ENCODE measurements around the gene PANK4.
A peak's percentile ranks its signal among the peaks of the same experiment; 100 is the strongest.

The PANK4 gene

DNA sequence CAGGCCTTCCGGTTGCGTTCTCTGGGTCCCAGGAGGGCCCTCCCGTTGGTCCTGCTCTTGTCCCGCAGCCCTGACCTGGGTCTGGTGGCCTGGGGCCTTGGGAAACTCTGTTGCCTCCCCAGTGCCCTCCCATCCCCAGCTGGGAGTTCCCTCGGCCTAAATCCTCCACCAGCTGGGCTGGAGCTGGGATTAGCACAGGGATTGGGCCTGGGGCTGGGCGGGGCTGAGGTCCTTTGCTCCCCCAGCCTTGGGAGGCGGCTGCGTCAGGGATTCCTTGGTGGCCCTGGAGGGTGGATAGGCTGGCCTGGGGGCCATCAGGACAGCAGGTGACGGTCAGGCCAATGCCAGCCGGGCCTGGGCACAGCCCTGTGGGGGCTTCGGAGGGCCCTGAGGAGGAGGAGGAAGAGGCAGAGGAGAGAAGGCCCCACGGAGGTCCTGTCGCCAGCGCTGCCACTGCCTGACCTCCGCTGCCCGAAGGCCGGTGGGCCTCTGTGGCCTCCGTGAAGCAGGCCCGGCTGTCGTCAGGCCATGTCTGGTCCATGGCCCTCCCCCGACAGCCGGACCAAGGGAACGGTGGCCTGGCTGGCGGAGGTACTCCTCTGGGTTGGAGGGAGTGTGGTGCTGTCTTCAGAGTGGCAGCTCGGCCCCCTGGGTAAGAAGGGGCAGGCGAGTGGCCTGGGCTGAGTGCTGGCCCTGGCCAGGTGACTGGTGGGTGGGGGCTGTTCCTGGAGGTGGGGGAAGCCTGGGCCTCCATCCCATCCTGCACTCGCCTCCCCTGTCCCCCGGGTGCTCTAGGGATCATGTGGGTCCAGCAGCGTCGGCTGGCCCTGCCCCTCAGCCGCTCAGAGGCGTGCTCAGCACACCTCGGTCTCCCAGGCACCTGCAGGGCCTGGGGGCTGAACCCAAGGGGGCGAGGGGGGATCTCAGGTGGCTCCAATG lies 50.1 kb downstream of the PANK4 start, which contains the start of gene PLCH2:
Gene PLCH2, plus strand, starts transcription at position 229 of the 939 bp plus-strand sequence. Its CDS starts 300 bp downstream, at position 529.
- no peak for DNase-seq (ENCODE audit: low read depth in 2 of 2)

DNA sequence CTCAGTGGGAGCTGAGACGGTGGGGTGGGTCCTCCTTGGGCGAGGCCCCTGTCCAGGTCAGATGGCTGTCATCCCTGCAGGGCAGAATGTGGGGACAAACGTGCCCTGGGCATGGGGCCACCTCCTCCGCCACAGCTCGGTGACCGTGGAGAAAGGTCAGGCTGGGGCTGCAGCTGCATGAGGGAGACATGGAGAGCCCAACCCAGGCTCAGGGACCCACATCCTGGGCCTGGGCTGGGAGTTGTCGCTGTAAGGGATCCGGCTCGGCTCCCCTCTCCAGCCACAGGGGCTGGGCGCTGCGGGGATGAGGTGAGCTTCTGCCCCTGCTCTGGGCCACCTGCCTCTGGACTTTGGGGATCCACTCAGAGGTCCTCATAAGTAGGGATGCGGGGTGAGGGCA lies 50.8 kb downstream of the PANK4 start:
- DNase-seq (ENCODE audit: low read depth in 2 of 2): no peak

DNA sequence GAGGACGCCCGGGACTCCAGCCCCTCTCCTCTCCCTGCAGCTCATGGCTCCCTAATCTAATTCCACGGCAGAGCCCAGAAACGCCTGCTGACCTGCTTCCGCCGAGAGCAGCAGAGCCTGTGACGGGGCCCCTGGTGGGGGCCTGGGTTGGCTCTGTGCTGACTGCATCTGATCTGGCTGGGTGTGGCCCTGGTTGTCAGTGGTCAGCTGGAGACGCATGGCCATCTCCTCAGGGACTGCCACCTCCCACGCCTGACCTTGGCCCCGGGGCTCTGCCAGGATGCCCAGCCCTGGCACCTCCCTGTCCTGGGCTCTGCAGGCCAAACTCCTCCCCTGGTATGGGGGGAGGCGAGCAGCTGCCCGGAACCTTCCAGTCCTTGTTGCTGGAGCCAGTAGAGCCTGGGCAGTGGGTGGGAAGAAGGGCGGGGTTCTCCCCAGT lies 51.4 kb downstream of the PANK4 start:
- DNase-seq (ENCODE audit: low read depth in 2 of 2): no peak

DNA sequence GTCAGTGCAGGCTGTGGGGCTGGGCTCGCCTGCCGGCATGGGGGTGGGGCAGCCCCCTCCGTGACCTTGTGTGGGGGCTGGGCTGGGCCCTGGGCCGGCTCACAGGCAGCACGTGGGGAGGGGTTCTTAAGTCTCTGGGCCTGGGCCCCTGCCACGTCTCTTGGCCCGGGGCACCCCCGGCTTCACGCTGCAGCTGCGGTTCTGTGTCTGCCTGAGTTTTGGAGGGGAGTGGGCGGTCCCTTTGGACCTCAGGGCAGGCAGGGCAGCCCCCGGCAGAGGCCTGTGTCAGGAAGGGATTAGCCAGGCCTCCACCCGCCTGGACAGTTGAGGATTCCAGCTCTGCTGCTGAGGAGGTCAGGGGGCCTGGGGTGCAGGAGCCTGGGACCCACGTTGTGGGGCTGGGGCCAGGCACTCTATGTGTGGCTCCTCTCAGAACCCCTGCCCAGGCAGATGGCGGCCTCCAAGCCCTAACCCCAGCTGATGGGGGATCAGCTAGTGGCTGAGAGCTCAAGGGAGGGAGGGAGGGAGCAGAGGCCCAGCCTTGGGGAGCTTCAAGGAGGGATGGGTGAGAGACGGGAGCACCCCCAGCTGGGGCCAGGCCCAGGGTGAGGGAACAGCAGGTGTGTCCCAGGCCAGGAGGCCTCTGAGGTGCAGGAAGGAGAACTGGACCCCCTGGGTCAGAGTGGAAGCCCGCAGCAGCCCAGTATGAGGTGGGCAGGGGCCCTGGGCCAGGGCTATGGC lies 52.1 kb downstream of the PANK4 start:
- no peak for DNase-seq (ENCODE audit: low read depth in 2 of 2)

DNA sequence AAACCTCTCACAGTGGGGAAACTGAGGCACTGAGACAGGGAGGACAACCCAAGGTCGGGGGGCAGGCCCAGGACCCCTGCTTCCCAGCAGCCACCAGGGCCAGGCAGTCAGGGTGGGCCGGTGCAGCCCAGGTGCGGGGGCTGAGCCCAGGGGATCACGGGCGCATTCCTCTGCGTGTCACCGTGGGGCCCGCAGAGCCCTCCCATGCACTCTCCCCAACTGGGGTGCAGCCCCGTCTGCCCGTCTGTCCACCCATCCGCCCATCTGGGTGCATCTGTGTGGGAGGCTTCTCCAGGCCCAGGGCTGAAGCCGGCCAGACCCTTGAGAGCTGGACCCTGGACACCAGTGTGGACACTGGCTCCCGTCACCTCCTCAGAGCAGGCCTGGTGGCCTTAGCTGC lies 53.2 kb downstream of the PANK4 start:
- no peak for DNase-seq (ENCODE audit: low read depth in 2 of 2)

DNA sequence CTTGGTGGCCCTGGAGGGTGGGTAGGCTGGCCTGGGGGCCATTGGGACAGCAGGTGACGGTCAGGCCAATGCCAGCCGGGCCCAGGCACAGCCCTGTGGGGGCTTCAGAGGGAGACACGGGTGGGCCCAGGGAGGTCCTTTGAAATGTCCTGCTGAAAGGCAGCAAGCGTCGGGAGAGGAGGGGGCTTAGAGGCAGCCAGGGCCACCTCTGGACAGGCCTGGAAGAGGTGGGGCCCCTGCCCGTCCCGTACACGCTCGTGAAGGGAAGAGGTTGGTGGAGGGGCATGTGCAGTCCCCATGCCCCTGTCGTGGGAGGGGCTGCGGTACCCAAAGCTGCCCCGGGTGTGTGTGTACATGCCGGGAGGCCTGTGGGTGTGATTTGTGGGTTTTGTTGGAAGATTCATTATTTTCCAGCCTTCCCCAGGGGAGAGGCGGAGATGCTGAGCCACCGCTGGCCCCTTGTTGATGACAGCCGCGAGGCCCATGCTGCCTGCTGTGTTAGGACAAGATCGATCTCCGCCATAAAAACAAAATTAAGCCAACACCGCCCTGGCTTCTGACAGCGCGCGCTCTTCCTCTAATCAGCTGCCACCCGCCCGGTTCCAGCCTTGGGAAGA lies 53.7 kb downstream of the PANK4 start:
- no peak for DNase-seq (ENCODE audit: low read depth in 2 of 2)

DNA sequence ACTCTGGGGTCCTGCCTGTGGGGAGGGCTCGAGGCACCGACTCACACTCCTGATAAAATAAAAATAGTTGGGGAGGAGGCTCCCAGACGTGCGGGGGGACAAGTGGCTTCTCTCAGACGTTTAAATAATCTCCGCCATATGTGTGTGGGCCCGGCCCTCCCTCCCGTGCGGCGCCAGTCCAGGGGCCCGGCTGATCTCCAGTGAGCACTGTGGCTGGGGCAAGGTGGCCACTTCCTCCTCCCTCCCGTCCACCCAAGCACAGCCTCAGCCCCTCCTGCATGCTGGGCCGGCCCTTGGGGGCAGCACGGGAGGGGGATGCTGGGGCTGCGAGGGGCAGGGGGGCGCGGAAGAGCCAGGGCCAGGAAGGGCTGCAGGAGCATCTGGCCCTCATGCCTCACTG lies 54.3 kb downstream of the PANK4 start:
- DNase-seq (ENCODE audit: low read depth in 2 of 2): no peak

DNA sequence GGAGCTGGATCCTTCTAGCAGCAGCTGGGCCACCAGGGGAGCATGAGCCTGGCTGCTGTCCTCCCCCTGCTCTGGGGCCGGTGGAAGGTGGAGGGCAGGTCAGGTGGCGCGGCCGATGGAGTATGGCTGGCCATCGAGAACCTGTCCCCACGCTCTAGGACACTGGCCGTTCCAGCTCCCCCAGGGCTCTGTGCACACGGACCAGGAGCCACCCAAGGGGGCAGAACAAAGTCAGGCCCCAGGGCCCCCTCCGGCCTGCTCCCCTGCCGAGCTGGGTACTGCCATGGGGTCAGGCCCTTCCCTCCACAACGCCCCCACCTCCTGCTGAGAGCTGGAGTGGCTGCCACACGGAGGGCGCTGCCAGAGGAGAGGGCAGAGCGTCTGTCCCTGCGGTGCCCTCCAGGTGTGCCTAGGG lies 54.8 kb downstream of the PANK4 start:
- no peak for DNase-seq (ENCODE audit: low read depth in 2 of 2)

DNA sequence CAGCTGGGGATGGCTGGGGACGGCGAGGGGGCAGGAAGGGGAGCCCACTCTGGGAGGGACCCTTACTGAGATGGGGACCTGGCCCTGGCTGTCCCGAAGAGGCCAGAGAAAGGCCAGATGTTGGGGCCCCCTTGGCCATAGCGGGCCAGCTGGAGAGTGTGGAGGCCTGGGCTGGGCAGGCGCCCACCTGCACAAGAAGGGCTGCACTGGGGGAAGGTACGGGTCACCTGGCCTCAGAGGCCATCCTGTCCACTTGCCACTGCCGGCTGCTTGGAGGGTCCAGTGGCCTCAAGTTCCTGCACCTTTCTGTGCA lies 55.3 kb downstream of the PANK4 start:
- no peak for DNase-seq (ENCODE audit: low read depth in 2 of 2)

DNA sequence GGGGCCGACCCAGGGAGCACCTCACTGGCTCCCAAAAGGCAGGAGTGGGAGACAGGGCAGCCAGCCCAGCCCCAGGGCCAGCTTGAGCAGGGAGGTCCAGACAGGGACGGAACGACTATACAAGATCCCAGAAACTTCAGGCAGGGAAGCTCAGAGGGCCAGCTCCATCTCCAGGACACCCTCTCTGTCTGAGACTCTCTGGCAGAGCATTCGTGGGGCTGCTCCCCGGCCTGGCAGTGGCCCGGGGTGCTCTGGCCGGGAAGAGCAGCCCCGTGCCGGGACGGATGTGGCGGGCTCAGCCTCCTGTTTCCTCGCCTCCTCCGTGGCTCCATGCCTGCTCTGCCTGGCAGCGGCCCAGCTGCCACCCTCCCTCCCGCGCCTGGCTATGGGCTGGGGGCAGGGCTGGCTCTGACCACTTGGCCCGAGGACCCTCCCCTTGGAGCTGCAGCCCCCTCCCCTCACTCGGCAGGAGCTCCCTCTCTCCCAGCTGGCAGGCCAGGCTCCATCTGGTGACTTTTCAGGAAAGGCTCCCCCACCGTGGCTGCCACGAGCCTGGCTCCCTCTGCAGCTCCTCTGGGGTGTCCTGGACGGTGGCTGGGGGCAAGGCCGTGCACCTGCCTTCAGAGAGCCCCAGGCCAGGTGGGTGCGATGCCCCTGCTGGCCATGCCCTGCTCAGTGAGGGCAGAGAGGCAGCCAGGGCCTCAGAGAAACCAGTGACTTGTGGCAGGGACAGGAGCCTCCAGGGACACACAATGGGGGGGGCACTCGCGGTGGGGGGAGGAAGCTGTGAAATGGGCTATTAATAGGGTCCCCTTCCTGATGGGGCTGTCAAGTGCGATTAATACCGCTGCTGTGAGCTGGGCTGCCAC lies 55.9 kb downstream of the PANK4 start:
- DNase-seq (ENCODE audit: low read depth in 2 of 2): no peak

DNA sequence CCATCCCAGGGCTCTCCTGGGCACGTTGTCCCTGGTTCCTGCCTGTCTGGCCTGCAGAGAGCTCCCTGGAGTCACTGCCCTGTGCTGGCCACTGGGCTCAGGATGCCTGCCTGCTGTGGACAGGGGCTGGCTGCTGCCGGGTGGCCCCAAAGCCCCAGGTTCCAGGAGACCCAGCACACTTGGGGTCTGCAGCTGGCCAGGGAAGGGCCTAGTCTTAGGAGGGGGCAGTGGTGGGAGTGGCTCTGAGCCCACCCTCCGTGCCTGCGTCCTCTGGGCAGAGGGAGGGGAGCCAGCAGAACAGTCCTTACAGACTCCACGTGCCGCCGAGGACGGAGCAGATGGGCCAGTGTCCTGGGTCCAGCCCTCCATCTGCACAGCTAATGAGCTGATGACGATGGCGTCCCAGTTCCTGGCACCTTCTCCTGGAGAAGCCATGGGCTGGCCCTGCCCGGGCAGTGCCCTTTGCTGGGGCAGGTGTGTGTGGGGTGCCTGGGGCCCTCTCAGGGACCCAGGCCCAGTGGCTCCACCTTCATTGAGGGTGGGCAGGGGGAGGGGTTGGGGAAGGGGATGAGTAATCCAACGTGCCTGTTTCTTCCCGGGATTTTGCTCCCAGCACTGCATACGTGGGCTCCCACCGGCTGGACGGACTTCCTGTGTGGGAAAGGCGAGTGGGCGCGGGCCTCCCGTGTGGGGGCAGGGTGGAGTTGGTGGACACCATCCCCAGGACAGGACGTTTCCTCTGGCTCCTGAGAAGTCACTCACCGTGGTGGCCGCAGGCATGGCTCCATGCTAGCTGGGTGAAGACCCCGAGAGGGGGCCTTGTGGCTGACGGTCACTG lies 57.1 kb downstream of the PANK4 start:
- no peak for DNase-seq (ENCODE audit: low read depth in 2 of 2)

DNA sequence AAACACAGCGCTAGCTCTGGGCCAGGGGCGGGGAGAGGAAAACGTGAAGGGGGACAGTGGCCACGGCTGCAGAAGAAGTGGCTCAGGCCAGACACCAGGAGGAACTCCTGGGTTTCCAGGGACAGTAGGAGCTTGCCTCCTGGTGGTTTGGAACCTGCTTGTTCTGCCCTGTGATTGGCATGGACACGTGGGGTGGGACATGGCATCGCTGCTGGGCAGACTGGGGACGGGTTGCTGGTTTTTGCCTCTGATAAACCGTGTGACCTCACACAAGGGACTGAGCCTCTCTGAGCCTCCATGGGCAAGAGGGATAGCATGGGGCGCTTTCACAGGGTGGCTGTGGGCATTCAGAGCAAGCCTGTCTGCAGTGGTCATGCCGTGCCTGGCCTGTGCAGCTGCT lies 57.9 kb downstream of the PANK4 start:
- no peak for DNase-seq (ENCODE audit: low read depth in 2 of 2)

DNA sequence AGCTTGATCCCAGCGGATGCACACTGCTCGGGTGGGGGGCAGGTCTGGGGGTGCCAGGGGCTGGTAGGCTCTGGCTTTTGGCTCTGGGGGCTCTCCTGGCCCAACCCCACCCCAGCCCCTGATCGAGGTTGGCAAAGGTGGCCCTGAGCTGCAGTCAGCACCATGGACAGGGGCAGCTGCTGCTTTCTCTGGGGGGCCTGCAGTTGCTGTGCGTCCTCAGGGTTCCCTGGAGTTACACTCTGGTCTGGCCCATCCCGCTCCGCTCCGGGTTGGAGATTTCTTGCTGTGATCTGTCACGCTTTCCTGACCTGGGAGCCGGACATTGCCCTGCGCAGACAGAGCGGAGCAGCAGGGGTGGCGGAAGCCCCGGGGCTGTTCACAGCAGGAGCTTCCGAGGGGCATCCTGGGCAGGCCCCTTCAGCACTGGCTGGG lies 58.3 kb downstream of the PANK4 start:
- DNase-seq (ENCODE audit: low read depth in 2 of 2): peak in 1 of 2 donors; percentile 9

DNA sequence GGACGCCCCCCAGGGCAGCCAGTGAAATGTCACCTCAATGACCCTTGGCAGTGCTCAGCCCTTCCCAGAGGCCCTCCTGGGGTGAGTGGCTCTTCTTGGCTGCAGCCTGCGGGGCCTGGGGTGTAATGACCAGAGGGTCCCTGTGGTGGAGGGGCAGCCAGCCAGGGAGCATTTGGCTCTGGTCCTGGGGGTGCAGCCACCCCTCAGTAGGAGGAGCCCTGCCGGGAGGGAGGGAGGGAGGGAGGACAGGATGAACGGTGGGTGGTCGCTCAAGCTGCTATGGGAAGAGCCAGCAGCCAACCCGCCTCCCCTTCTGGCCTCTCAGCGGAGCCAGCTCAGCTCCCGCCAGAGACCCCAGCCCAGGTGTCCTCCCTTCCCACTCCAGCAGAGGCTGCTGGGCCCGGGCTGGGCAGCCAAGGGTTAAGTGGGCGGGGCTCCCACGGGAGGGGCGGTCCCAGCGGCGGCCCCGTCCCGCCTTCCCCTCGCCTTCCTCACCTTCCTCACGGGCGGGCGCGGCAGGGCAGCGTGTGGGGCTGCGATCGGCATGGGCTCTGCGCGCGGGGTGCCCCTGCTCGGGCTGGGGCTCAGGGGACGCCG lies 59.3 kb downstream of the PANK4 start:
- peak in 1 of 2 donors; percentile 18 for DNase-seq (ENCODE audit: low read depth in 2 of 2)

DNA sequence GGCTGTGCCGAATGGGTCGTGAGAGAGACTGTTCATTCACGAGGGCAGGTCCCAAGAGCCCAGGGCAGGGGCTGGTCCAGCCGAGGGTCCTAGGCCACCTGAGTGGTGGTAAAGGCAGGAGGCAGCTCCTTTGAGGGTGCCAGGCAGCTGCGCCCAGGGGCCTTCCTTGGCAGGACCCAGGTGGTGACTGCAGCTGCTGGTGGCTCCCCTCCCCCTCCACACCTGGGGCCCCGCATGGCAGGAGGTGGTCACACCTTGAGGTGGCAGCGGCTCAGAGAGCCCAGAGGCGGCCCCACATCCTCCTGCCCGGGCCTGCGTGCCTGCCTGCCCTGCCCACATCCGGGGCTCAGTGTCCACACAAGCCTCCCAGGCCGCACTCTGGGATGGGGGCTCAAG lies 60.1 kb downstream of the PANK4 start:
- no peak for DNase-seq (ENCODE audit: low read depth in 2 of 2)

DNA sequence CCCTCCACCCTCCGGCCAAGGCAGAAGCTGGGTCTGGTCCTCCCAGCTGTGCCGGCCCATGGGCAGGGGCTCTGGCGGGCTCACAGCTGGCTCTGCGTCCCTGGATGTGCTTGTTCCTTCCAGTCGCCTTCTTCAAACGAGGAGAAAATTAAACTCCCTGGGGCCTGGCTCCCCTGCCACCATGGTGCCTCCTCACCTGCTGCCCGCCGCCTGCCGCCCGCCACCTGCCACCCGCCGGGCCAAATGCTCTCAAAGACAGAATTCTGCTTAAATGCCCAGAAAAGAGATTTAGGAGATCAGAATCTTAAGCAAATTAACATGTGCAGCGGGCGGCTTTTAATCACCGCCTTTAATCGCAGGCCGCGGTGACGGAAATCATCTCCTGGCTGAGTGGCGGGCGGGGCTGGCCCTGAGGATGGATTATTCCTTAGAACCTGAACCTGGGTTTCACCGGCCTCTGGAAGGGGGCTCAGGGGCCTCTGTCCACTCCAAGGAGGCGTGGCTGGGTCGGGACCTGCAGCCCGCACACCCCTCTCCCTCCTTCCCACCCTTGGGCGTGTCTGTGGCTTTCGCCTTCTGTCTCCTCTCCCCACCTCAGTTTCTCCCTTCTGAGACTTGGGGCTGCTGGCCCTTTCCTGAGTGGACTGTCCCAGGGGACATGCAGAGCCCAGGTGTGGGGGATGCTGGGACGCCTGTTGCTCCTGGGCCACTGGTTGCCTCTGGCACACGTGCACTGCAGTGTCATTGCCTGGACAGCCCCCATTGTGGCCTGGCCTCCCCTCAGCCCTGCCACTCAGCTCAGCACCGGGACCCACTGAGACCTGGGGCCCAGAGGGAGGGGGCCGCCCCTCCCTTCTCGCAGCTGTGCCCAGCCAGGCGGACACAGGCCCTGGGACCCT lies 60.8 kb downstream of the PANK4 start:
- no peak for DNase-seq (ENCODE audit: low read depth in 2 of 2)

DNA sequence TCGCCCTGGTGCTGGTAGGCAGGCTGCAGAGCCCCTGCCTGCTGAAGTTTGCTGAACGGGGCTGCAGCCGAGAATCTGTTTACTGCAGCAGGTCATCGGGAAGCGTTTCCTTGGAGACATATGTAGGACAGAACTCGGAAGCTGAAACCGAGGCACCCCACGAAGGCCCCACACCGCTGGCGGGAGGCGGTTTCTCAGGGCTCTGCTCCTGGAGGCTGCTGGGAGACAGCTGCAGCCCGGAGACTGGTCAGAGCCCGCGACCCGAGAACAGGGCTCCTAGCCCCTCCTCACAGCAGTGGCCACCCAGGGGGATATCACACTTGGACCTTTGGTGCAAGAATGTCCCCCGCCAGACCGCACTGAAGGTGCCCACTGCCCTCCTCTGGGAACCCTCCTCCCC lies 63.0 kb downstream of the PANK4 start:
- DNase-seq (ENCODE audit: low read depth in 2 of 2): no peak

DNA sequence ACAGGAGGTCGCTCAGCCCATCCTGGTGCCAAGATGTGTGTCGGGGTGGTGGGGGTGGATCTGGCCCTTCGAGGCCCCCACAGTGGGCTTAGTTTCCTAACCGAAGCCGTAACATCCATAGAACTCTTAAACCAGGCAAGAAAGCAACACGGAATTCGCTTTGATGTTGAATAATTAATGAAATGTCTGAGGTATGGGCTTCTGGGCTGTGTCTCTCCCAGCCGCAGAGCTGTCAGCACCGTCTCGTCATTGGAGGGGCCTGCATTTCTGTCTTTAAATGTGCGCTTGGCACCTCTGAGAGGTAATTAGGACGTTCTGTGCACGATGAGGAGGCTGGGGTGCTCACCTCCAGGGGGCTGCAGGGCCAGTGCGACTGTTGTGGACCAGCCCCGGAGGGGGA lies 63.6 kb downstream of the PANK4 start:
- DNase-seq (ENCODE audit: low read depth in 2 of 2): no peak
